HepG2 (cell line): ENCODE measurements around the gene TRABD. TPM values are rescaled to one million over a fixed set of nuclear protein-coding genes. Genes with fewer than 3 reads are reported as not detected.

Experiments used
- ATAC-seq: fragments of 200-7000 bp; cut with Tn5 transposase; 3 replicates; pipeline ENCODE4 v1.9.1; 2020; ENCODE audit warnings: mild to moderate bottlenecking, moderate library complexity
- BruUV-seq: library from RNA; stranded (reverse); fragments of 400-500 nt; replicated peaks from 2 replicates; lab custom pipeline; 2021; lab: Mats Ljungman, UMichigan
- CTCF ChIA-PET: fragments of 300-600 bp; formaldehyde crosslinking; extraction: SDS; loops from one replicate; lab custom pipeline; 2021; ENCODE audit warnings: low total read pairs, inconsistent platforms, low intra/inter-chr PET ratio; lab: Yijun Ruan, JAX
- POLR2A ChIA-PET: fragments of 350-600 bp; sonication (Branson Sonifier 250); formaldehyde crosslinking; loops from one replicate; lab custom pipeline; 2020; ENCODE audit warnings: antibody characterized with exemption, inconsistent platforms; lab: Yijun Ruan, JAX
- DNase-seq: peaks from one replicate; pipeline ENCODE4 v3.0.0-alpha.2; 2015; ENCODE audit warnings: low spot score
- FAIRE-seq: peaks from 3 replicates; lab custom pipeline; 2011; peaks lifted over from hg19 to GRCh38; lab: Jason Lieb, UNC
- H2AFZ ChIP-seq: one replicate; pipeline ENCODE4 v1.6.1; 2011; ENCODE audit warnings: low read length, inconsistent platforms
- H3K27ac ChIP-seq: fragments of 300-600 bp; 3 replicates; pipeline ENCODE4 v1.8.0; 2011; ENCODE audit warnings: mixed run types, mild to moderate bottlenecking, mixed read lengths, low read length, inconsistent platforms; ENCODE audit not compliant: insufficient read depth; ENCODE audit errors: extremely low read length
- H3K27me3 ChIP-seq, 2 experiments: fragments of 200-600 bp in 1 of 2; 2 replicates in 1 of 2; 3 replicates in 1 of 2; pipeline versions ENCODE4 v1.6.0 to v1.8.0; 2011; ENCODE audit warnings: low read length in 2 of 2, mild to moderate bottlenecking in 2 of 2, moderate library complexity in 2 of 2, inconsistent platforms in 1 of 2; ENCODE audit not compliant: insufficient read depth in 2 of 2, control insufficient read depth in 1 of 2
- H3K36me3 ChIP-seq, 2 experiments: fragments of 200-600 bp in 1 of 2; replicated peaks in 1 of 2; 2 replicates in 1 of 2; 3 replicates in 1 of 2; pipeline versions ENCODE4 v1.5.1 to v1.8.0; 2011; ENCODE audit warnings: low read length in 2 of 2, inconsistent platforms in 1 of 2; ENCODE audit not compliant: insufficient read depth in 2 of 2, control insufficient read depth in 1 of 2
- H3K4me1 ChIP-seq: 2 replicates; pipeline ENCODE4 v1.5.1; 2012; ENCODE audit warnings: low read length, inconsistent platforms; ENCODE audit not compliant: insufficient read depth
- H3K4me2 ChIP-seq: 2 replicates; pipeline ENCODE4 v1.6.0; 2011; ENCODE audit warnings: low read depth, low read length, inconsistent platforms
- H3K4me3 ChIP-seq, 3 experiments: fragments of 200-600 bp in 1 of 3; sonication (generic), shearing (Covaris generic) in 1 of 3; replicated peaks in 1 of 3; 2 replicates each; pipeline ENCODE4 v1.5.1; 2011 to 2016; ENCODE audit warnings: low read length in 3 of 3, inconsistent platforms in 2 of 3, low read depth in 2 of 3, mild to moderate bottlenecking in 2 of 3, control low read depth in 1 of 3, mixed read lengths in 1 of 3; ENCODE audit not compliant: insufficient read depth in 1 of 3
- H3K79me2 ChIP-seq: one replicate; pipeline ENCODE4 v1.6.1; 2011; ENCODE audit warnings: low read length, inconsistent platforms; ENCODE audit not compliant: insufficient read depth
- H3K9ac ChIP-seq: 2 replicates; pipeline ENCODE4 v1.6.0; 2011; ENCODE audit warnings: mild to moderate bottlenecking, low read depth, low read length, inconsistent platforms; ENCODE audit not compliant: insufficient read depth
- H3K9me3 ChIP-seq: 2 replicates; pipeline ENCODE4 v1.5.1; 2012; ENCODE audit warnings: mild to moderate bottlenecking, low read length
- H4K20me1 ChIP-seq: 2 replicates; pipeline ENCODE4 v1.6.0; 2011; ENCODE audit warnings: inconsistent platforms, mild to moderate bottlenecking, low read length, moderate library complexity; ENCODE audit not compliant: insufficient read depth
- IKZF5 ChIP-seq: IDR thresholded peaks from 2 replicates; pipeline ENCODE4 v1.6.1; 2018; ENCODE audit warnings: missing genetic modification reagents, mild to moderate bottlenecking, missing compliant biosample characterization
- POLR2G ChIP-seq: fragments of 200-400 bp; formaldehyde crosslinking; IDR thresholded peaks from 2 replicates; pipeline ENCODE4 v1.6.1; 2018; ENCODE audit warnings: mild to moderate bottlenecking, low read depth, low read length, moderate library complexity
- RBM22 ChIP-seq: fragments of 200-400 bp; formaldehyde crosslinking; optimal IDR thresholded peaks from 2 replicates; pipeline ENCODE3; 2017; ENCODE audit warnings: mild to moderate bottlenecking, low read length, moderate library complexity
- ZNF101 ChIP-seq: sonication (generic); formaldehyde crosslinking; IDR thresholded peaks from 2 replicates; pipeline ENCODE4 v1.4.0; 2020; ENCODE audit warnings: mild to moderate bottlenecking, low read depth, missing genetic modification reagents, borderline replicate concordance
- ZNF614 ChIP-seq: IDR thresholded peaks from 2 replicates; pipeline ENCODE4 v1.6.1; 2018; ENCODE audit warnings: missing biosample characterization, missing genetic modification reagents, inconsistent platforms, borderline replicate concordance
- ZNF746 ChIP-seq: sonication (generic); formaldehyde crosslinking; IDR thresholded peaks from 2 replicates; pipeline ENCODE4 v1.8.0; 2022; ENCODE audit warnings: mild to moderate bottlenecking, missing genetic modification reagents
- ZNF878 ChIP-seq: sonication (generic); formaldehyde crosslinking; IDR thresholded peaks from 2 replicates; pipeline ENCODE4 v1.8.1; 2023; ENCODE audit warnings: mild to moderate bottlenecking, missing genetic modification reagents, moderate library complexity
- WGBS: methylation state at CpG from one replicate; pipeline ENCODE4 v1.1.6; 2017; ENCODE audit warnings: low lambda C conversion rate; 5-methylcytosine and 5-hydroxymethylcytosine counted together
- in situ Hi-C: cut with HindIII; loops from 2 replicates; pipeline ENCODE4 v1.10.0; 2017; ENCODE audit warnings: low pct_unique_long_range_greater_than_20kb; ENCODE audit not compliant: extremely low pct_ligation_motif_present
- intact Hi-C: fragments of 100-400 bp; cut with micrococcal nuclease; formaldehyde crosslinking; loops from one replicate; pipeline ENCODE4 v1.10.0; 2022; ENCODE audit not compliant: unreplicated experiment
- polyA plus RNA-seq, 8 experiments: library from polyadenylated mRNA; depleted of rRNA in 3 of 8; stranded (reverse) in 7 of 8; unstranded in 1 of 8; fragments of >200 nt; fragmentation: Illumina TruSeq in 4 of 8; extraction: Trizol in 4 of 8; gene quantifications; 2 replicates each; pipeline versions ENCODE4 v1.2.1 to v1.2.3, GENCODE V29; 2011 to 2016; ENCODE audit warnings: low read depth in 4 of 8, missing spikeins in 1 of 8, mixed read lengths in 1 of 8; ENCODE audit not compliant: insufficient read depth in 1 of 8
- total RNA-seq, 5 experiments: library from RNA; depleted of rRNA; stranded (reverse); fragments of >200 nt; fragmentation: Illumina TruSeq; extraction: Trizol; gene quantifications; 2 replicates each; pipeline ENCODE4 v1.2.3, GENCODE V29; 2016; ENCODE audit warnings: low read depth in 1 of 5
- TF ChIP-seq, protein P1 (sequence below): sonication (generic); formaldehyde crosslinking; IDR thresholded peaks from 2 replicates; pipeline ENCODE4 v1.5.0; 2020; ENCODE audit warnings: mild to moderate bottlenecking, missing genetic modification reagents, moderate library complexity

Gene TRABD
- total and polyA plus RNA-seq, 2 of the 13 experiments (the other 11 are each of a cell fraction or from before 2014, with no cell fraction given) = 21.5 to 28.9 TPM

DNA sequence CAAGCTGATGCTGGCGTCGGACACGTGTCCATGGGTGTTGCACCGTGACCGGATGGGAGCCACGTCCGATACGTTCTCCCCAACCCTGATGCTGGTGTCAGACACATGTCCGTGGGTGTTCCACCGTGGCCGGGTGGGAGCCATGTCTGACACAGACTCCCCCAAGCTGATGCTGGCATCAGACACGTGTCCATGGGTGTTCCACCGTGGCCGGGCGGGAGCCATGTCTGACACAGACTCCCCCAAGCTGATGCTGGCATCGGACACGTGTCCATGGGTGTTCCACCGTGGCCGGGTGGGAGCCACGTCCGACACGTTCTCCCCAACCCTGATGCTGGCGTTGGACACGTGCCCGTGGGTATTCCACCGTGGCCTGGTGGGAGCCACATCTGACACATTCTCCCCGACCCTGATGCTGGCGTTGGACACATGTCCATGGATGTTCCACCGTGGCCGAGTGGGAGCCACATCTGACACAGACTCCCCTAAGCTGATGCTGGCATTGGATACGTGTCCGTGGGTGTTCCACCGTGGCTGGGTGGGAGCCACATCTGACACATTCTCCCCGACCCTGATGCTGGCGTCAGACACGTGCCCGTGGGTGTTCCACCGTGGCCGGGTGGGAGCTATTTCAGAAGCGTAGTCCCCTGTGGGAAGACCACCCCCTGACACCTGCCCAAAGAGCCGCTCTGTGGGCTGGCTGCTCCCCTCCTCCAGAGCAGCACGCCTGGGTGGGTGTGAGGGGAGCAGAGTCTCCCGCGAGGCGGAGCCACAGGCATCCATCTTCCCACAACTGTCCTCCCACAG is 35.1 kb downstream of the TRABD start:
- WGBS = 98% methylated on average over 17 of the region's 45 CpGs
- Histone ChIP-seq H4K20me1 (no peaks in the 10 kb centered on the region), H3K36me3 (peaks cover 22 to 64% of the 10 kb centered on the region in 2 experiments; a peak in 4 of 5 replicates), H3K9me3 (no peaks in the 10 kb centered on the region), H3K79me2 (no peaks in the 10 kb centered on the region), H3K4me2 (no peak overlapping the region), H3K4me3 (no peak overlapping the region), H3K4me1 (peaks cover 9% of the 10 kb centered on the region), H3K9ac (no peak overlapping the region), H3K27ac (no peak overlapping the region), H2AFZ (no peak overlapping the region), H3K27me3 (no peaks in the 10 kb centered on the region)
- FAIRE-seq (no peak), DNase-seq (no peak), ATAC-seq (no peak)
- POLR2A ChIA-PET = no interaction called here
- in situ Hi-C loops (no loop called here), intact Hi-C loops (no loop called here)
- BruUV-seq = no TSS peak
- no peak for TF ChIP-seq ZNF746 (CRISPR knock-in tag)
- TF ChIP-seq RBM22 = peak; percentile 0
- TF ChIP-seq POLR2G = 0 out of 2 replicates have a peak, but pooled peaks have one; percentile 22
- TF ChIP-seq ZNF614 (CRISPR knock-in tag) = no peak
- CTCF ChIA-PET = no interaction called here

DNA sequence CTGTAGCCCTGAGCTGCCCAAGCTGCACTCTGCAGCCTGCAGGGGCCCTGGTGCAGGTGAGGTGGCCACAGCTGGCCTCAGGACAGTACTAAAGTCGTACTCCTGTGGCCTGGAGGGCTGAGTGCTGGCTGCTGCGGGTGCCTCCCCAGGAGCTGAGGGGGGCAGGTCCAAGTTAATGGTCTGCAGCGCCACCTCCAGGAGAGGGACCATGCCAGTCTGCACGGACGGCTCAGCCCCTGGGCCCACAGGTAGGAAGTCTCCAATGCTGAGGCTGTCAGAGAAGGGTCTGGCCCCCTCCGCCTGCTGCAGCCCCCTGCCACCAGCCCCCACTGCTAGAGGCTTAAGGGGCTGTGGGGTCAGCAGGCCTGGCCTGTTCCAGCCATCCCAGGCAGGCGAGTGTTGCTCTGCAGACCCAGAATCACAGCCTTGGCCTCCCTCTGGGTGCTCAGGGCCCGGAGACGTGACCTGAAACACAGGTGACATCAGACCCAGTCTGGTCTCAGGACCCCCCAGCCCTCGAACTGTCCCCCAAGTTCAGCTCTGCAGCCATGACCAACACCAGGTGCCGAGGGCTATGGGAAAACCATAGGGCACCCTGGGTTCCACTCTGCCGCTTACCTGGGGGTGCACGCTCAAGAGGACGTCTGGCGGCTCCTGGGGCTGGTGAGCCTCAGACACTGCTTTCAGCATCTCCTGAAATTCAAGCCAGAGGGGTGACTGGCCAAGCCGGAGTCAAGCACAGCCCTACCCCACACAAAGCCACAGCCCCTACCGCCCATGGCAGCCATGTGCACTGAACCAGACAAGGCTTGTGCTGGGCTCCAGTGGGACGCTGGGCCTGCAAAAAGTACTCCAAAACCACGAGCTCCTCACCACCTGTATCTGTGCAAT is 35.9 kb downstream of the TRABD start:
- POLR2A ChIA-PET = no interaction called here
- H3K4me2 ChIP-seq = no peak overlapping the region
- H3K27ac ChIP-seq = no peak overlapping the region
- intact Hi-C loops = no loop called here
- H3K27me3 ChIP-seq = no peaks in the 10 kb centered on the region
- FAIRE-seq = no peak
- peaks cover 11% of the 10 kb centered on the region for H3K4me1 ChIP-seq
- 95% methylated on average over 10 of the region's 19 CpGs for WGBS
- TF ChIP-seq ZNF878 (CRISPR knock-in tag) = no peak
- TF ChIP-seq, protein P1, sequence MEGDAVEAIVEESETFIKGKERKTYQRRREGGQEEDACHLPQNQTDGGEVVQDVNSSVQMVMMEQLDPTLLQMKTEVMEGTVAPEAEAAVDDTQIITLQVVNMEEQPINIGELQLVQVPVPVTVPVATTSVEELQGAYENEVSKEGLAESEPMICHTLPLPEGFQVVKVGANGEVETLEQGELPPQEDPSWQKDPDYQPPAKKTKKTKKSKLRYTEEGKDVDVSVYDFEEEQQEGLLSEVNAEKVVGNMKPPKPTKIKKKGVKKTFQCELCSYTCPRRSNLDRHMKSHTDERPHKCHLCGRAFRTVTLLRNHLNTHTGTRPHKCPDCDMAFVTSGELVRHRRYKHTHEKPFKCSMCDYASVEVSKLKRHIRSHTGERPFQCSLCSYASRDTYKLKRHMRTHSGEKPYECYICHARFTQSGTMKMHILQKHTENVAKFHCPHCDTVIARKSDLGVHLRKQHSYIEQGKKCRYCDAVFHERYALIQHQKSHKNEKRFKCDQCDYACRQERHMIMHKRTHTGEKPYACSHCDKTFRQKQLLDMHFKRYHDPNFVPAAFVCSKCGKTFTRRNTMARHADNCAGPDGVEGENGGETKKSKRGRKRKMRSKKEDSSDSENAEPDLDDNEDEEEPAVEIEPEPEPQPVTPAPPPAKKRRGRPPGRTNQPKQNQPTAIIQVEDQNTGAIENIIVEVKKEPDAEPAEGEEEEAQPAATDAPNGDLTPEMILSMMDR (CRISPR knock-in tag) = peak; percentile 47
- TF ChIP-seq ZNF101 (CRISPR knock-in tag) = no peak
- TF ChIP-seq IKZF5 (CRISPR knock-in tag) = no peak
- TF ChIP-seq, all 625 proteins: peak for 1
- H4K20me1 ChIP-seq = no peaks in the 10 kb centered on the region
- BruUV-seq = no TSS peak
- H3K4me3 ChIP-seq = no peak overlapping the region
- peaks cover 22 to 56% of the 10 kb centered on the region in 2 experiments; a peak in 4 of 5 replicates for H3K36me3 ChIP-seq
- in situ Hi-C loops = no loop called here
- CTCF ChIA-PET = no interaction called here
- no peak overlapping the region for H3K9ac ChIP-seq
- no peak for ATAC-seq
- no peaks in the 10 kb centered on the region for H3K79me2 ChIP-seq
- no peak for DNase-seq
- no peak overlapping the region for H2AFZ ChIP-seq
- H3K9me3 ChIP-seq = no peaks in the 10 kb centered on the region
